WI38 (cell line): Measurements from ENCODE around the gene KRTAP9-6.
"Not testable (repeated sequence)": the region's sequence is repeated elsewhere in the genome, so short reads cannot be mapped to it uniquely, and the experiment has no call there.

ENCODE experiments used
- H3K4me3 ChIP-seq: 2 replicates; pipeline ENCODE4 v1.5.1; 2011; ENCODE audit warnings: low read depth, mild to moderate bottlenecking, control low read depth, low read length
- CTCF ChIP-seq: IDR thresholded peaks from 2 replicates; pipeline ENCODE4 v1.5.1; 2012; ENCODE audit warnings: low read depth, mild to moderate bottlenecking, control low read depth, low read length

The KRTAP9-6 gene

GRCh38 chr17:41249637-41250240 lies 15.4 kb upstream of the KRTAP9-6 start, which contains the start of gene KRTAP9-4:
Gene KRTAP9-4, plus strand, starts transcription at chr17:41249687. Its CDS starts 34 bp downstream, at chr17:41249721.
- H3K4me3 ChIP-seq, result not testable (repeated sequence)

GRCh38 chr17:41251261-41251660 lies 13.9 kb upstream of the KRTAP9-6 start:
- no peak for TF ChIP-seq CTCF
- H3K4me3 ChIP-seq, result no peak overlapping the region

GRCh38 chr17:41254861-41255260 lies 10.3 kb upstream of the KRTAP9-6 start:
- no peak overlapping the region for H3K4me3 ChIP-seq
- TF ChIP-seq CTCF, result no peak

DNA sequence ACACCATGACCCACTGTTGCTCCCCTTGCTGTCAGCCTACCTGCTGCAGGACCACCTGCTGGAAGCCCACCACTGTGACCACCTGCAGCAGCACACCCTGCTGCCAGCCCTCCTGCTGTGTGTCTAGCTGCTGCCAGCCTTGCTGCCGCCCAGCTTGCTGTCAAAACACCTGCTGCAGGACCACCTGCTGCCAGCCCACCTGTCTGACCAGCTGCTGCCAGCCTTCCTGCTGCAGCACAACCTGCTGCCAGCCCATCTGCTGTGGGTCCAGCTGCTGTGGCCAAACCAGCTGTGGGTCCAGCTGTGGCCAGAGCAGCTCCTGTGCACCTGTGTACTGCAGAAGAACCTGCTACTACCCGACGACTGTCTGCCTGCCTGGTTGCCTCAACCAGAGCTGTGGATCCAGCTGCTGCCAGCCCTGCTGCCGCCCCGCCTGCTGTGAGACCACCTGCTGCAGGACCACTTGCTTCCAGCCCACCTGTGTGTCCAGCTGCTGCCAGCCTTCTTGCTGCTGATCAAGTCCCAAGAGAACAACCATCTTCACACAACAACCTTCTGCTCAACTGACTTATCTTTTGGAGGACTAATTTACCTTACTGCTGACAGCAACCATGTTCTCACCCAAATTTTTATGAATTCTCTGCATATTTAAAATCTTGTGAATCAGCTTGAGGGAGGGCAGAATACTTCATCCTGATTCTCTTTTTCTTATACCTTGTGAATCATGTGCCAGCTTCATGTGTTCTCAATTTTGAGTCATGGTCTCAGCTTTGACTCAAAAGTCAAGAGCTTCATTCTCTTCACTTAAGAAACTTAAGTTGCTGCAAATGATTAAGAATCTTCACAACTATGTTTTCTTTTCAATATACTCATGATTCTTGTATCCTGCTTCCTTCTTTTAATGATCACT lies 9.5 kb upstream of the KRTAP9-6 start, which contains the start of gene KRTAP9-9:
Gene KRTAP9-9, plus strand, starts transcription at position 4 of the 910 bp plus-strand sequence.
- not testable (repeated sequence) for H3K4me3 ChIP-seq

- H3K4me3 ChIP-seq, result no peak overlapping the region
- TF ChIP-seq CTCF, result no peak
These were observed 8.9 kb upstream of the KRTAP9-6 start for GRCh38 chr17:41256291-41256685.

DNA sequence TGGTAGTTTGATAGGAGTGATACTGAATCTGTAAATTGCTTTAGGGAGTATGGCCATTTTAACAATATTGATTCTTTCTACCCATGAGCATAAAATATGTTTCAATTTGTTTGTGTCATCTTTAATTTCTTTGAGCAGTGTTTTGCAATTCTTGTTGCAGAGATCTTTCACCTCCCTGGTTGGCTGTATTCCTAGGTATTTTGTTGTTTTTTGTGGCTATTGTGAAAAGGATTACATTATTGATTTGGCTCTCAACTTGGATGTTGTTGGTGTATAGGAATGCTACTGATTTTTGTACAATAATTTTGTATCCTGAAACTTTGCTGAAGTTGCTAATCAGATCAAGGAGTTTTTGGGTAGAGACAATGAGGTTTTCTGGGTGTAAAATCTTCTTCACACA lies 6.8 kb upstream of the KRTAP9-6 start:
- no peak for TF ChIP-seq CTCF
- H3K4me3 ChIP-seq, result no peak overlapping the region

- H3K4me3 ChIP-seq, result no peak overlapping the region
- TF ChIP-seq CTCF, result no peak
These were observed 2.0 kb upstream of the KRTAP9-6 start for GRCh38 chr17:41263212-41263611.

- no peak for TF ChIP-seq CTCF
- no peak overlapping the region for H3K4me3 ChIP-seq
These were observed 579 bp upstream of the KRTAP9-6 start for GRCh38 chr17:41264599-41264998.
